Measurements from ENCODE around the gene BABAM2. TPM values are rescaled to one million over a fixed set of nuclear protein-coding genes. Genes with fewer than 3 reads are reported as not detected.

The BABAM2 gene
- total RNA-seq, 2 experiments from 2014 or later, result 65.4 to 69.5 TPM

- ATAC-seq (no peak), DNase-seq (no peak)
- peaks cover 28% of the 10 kb centered on the region for H3K36me3 Mint-ChIP-seq
- no peak overlapping the region for H3K27ac Mint-ChIP-seq
- CTCF ChIA-PET, result interaction anchor here (1.1 kb wide), 1 partner anchor 10 kb away, joined by 3 read pairs; no protein-coding TSS in a partner anchor
- H3K9me3 Mint-ChIP-seq (ENCODE audit: low read depth), result peaks cover 8% of the 10 kb centered on the region
- H3K27me3 Mint-ChIP-seq, result no peaks in the 10 kb centered on the region
- peaks cover 19% of the 10 kb centered on the region for H3K4me1 Mint-ChIP-seq
- no peak overlapping the region for H3K4me3 Mint-ChIP-seq
These were observed 291.3 kb downstream of the BABAM2 start for GRCh38 chr2:28181801-28182200.

GRCh38 chr2:28182348-28182747 lies 291.8 kb downstream of the BABAM2 start:
- peaks cover 7% of the 10 kb centered on the region for H3K9me3 Mint-ChIP-seq (ENCODE audit: low read depth)
- no peak overlapping the region for H3K27ac Mint-ChIP-seq
- CTCF ChIA-PET, result interaction anchor here (1.1 kb wide), 1 partner anchor 10 kb away, joined by 3 read pairs; no protein-coding TSS in a partner anchor
- DNase-seq (no peak), ATAC-seq (no peak)
- no peak overlapping the region for H3K4me3 Mint-ChIP-seq
- H3K4me1 Mint-ChIP-seq, result peaks cover 14% of the 10 kb centered on the region
- H3K27me3 Mint-ChIP-seq, result no peaks in the 10 kb centered on the region
- peaks cover 22% of the 10 kb centered on the region for H3K36me3 Mint-ChIP-seq

- Mint-ChIP-seq H3K9me3 (ENCODE audit: low read depth) (no peaks in the 10 kb centered on the region), H3K4me3 (no peak overlapping the region), H3K27ac (no peak overlapping the region), H3K27me3 (no peaks in the 10 kb centered on the region), H3K36me3 (peaks cover 16% of the 10 kb centered on the region), H3K4me1 (no peaks in the 10 kb centered on the region)
- CTCF ChIA-PET, result no interaction called here
- ATAC-seq, result no peak
- no peak for DNase-seq
These were observed 294.6 kb downstream of the BABAM2 start for GRCh38 chr2:28185153-28185552.

DNA sequence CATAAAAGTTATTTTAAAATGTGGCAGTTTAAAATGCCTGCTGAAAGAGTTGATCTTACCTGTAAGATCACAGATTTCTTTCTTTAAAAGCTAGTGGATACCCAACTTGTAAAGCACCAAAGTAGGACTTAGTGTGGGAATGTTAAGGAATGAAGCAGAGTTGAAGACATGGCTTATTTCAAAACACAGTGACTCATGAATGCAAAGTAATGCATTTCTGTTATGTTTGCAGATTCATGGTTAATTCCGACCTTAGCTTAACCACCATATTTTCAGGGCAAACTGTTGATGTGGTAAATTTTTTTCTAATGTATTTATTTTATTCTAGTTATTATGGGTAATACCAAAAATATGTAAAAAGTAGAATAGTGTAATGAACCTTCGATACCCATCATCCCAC lies 295.4 kb downstream of the BABAM2 start:
- H3K4me3 Mint-ChIP-seq, result no peak overlapping the region
- H3K27ac Mint-ChIP-seq, result no peak overlapping the region
- DNase-seq, result no peak
- no peaks in the 10 kb centered on the region for H3K4me1 Mint-ChIP-seq
- no peaks in the 10 kb centered on the region for H3K9me3 Mint-ChIP-seq (ENCODE audit: low read depth)
- H3K27me3 Mint-ChIP-seq, result no peaks in the 10 kb centered on the region
- CTCF ChIA-PET, result no interaction called here
- H3K36me3 Mint-ChIP-seq, result peaks cover 17% of the 10 kb centered on the region
- ATAC-seq, result no peak

GRCh38 chr2:28187186-28187585 lies 296.7 kb downstream of the BABAM2 start:
- H3K36me3 Mint-ChIP-seq, result peaks cover 18% of the 10 kb centered on the region
- no peak overlapping the region for H3K27ac Mint-ChIP-seq
- DNase-seq (no peak), ATAC-seq (no peak)
- H3K4me3 Mint-ChIP-seq, result no peak overlapping the region
- CTCF ChIA-PET, result no interaction called here
- no peaks in the 10 kb centered on the region for H3K4me1 Mint-ChIP-seq
- H3K9me3 Mint-ChIP-seq (ENCODE audit: low read depth), result no peaks in the 10 kb centered on the region
- H3K27me3 Mint-ChIP-seq, result no peaks in the 10 kb centered on the region

DNA sequence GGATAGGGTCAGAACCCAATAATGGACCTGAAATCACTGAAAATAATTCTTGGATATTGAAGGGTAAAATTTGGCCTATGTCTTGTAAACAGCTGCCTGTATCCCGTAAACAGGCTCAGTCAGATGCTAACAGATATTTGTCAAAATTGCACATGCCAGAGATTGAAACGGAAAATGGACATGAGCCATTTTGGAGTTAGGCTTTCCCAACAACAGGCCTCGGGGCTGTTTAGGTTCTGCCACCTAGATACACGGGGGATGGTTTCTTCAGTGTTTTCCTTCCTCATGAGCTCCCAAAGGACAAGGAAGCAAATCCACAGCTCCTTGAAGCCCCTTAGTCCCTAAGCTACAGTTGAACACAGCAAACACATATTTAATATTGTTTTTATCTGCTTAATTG lies 297.9 kb downstream of the BABAM2 start:
- Mint-ChIP-seq H3K27me3 (no peaks in the 10 kb centered on the region), H3K9me3 (ENCODE audit: low read depth) (no peaks in the 10 kb centered on the region), H3K4me3 (no peak overlapping the region), H3K27ac (no peak overlapping the region), H3K4me1 (no peaks in the 10 kb centered on the region), H3K36me3 (peaks cover 18% of the 10 kb centered on the region)
- DNase-seq, result no peak
- CTCF ChIA-PET, result no interaction called here
- ATAC-seq, result no peak

- peaks cover 21% of the 10 kb centered on the region for H3K36me3 Mint-ChIP-seq
- DNase-seq (no peak), ATAC-seq (no peak)
- no peaks in the 10 kb centered on the region for H3K27me3 Mint-ChIP-seq
- no peak overlapping the region for H3K4me3 Mint-ChIP-seq
- CTCF ChIA-PET, result interaction anchor here (0.6 kb wide), 1 partner anchor 273 kb away, joined by 4 read pairs; no protein-coding TSS in a partner anchor
- H3K27ac Mint-ChIP-seq, result peak overlapping the region; percentile 66
- peaks cover 16% of the 10 kb centered on the region for H3K4me1 Mint-ChIP-seq
- no peaks in the 10 kb centered on the region for H3K9me3 Mint-ChIP-seq (ENCODE audit: low read depth)
These were observed 303.3 kb downstream of the BABAM2 start for GRCh38 chr2:28193630-28194403.

DNA sequence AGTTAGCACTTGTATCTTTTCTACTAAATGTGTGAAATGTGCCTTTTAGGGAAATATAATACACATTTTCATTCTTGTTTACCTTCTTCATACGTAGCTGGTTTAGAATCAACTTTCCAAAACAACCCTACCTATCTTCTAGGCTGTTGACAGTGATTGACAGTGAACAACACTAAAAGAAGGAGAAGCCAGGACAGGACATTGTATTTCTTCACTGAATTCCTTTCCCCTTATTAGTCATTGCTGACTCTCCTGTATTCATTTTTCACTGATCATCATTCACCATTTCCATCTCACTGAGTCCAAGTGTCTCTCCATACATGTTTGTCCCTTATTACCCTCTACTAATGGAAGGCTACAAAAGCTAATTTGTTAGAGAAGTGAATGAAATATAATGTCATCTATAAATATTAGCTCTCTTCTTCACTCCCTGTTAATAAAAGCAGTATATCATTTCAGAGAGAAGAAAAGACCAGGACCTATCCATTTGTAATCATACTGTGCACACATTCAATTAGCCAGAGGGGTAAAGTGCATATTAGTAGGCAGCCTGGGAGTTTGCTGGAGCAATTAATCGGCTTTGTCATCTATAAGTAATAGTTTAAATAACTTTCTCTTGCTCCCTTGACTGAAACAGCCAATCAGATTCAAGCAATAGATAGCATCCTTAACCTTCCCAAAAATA lies 309.6 kb downstream of the BABAM2 start:
- peaks cover 14% of the 10 kb centered on the region for H3K36me3 Mint-ChIP-seq
- peaks cover 8% of the 10 kb centered on the region for H3K4me1 Mint-ChIP-seq
- no peak overlapping the region for H3K4me3 Mint-ChIP-seq
- DNase-seq, result no peak
- no peaks in the 10 kb centered on the region for H3K27me3 Mint-ChIP-seq
- H3K9me3 Mint-ChIP-seq (ENCODE audit: low read depth), result no peaks in the 10 kb centered on the region
- ATAC-seq, result no peak
- CTCF ChIA-PET, result no interaction called here
- no peak overlapping the region for H3K27ac Mint-ChIP-seq

DNA sequence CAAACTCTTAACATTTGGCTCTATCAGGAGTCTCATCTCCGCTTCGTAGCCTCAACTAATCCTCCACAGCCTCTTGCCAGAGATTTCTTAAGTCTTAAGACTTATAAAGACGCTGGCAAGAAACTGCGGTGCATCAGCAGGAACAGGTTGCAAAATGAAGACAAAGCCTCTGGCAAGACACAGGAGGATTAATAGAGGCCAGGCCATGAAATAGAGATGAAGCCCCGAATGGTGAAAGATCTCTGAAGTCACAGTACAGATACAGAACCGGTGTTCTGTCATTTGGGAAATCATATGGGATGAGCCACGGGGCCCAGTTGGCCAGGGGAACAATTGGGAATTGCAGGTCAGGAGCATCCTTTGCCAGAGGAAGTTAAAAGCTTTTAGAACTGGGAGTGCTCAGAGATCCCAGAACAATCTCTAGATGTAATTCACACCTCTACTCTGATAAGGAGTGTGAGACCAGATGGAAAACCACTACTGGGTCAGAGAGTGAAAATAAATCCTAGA lies 311.2 kb downstream of the BABAM2 start:
- Mint-ChIP-seq H3K27me3 (no peaks in the 10 kb centered on the region), H3K4me3 (no peak overlapping the region), H3K9me3 (ENCODE audit: low read depth) (no peaks in the 10 kb centered on the region), H3K36me3 (peaks cover 13% of the 10 kb centered on the region), H3K27ac (no peak overlapping the region), H3K4me1 (peaks cover 8% of the 10 kb centered on the region)
- CTCF ChIA-PET, result no interaction called here
- ATAC-seq (no peak), DNase-seq (no peak)

DNA sequence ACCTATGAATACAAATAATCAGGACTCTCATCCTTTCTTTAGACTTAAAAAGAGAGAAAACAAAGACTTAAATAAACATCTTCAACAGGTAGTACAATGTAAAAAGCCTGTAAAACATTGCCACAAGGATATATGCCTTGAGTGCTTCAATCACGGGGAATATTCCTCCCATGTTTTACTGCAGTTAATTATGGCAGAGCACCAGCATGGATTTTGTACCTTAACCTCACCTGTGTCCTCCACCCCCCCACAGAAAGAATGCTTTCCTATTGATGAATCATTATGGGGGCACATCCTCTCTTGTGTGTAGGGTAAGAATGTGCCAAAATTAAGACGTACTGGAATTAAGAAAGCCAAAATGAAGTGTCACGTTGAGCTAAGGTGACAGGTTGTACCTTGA lies 312.2 kb downstream of the BABAM2 start:
- Mint-ChIP-seq H3K27ac (no peak overlapping the region), H3K27me3 (no peaks in the 10 kb centered on the region), H3K36me3 (peaks cover 9% of the 10 kb centered on the region), H3K4me3 (no peak overlapping the region), H3K9me3 (ENCODE audit: low read depth) (no peaks in the 10 kb centered on the region), H3K4me1 (peaks cover 2% of the 10 kb centered on the region)
- DNase-seq (no peak), ATAC-seq (no peak)
- CTCF ChIA-PET, result no interaction called here

- no peak for DNase-seq
These were observed 316.2 kb downstream of the BABAM2 start for GRCh38 chr2:28206762-28207161.

GRCh38 chr2:28209261-28209691 lies 318.7 kb downstream of the BABAM2 start:
- Mint-ChIP-seq H3K4me1 (no peaks in the 10 kb centered on the region), H3K4me3 (no peak overlapping the region), H3K9me3 (ENCODE audit: low read depth) (no peaks in the 10 kb centered on the region), H3K27ac (no peak overlapping the region), H3K36me3 (peaks cover 5% of the 10 kb centered on the region), H3K27me3 (no peaks in the 10 kb centered on the region)
- CTCF ChIA-PET, result no interaction called here
- no peak for ATAC-seq
- DNase-seq, result no peak

More at GRCh38 chr2:28206762-28207161, 316.2 kb downstream of the BABAM2 start:
- H3K4me3 Mint-ChIP-seq, result no peak overlapping the region
- no peaks in the 10 kb centered on the region for H3K27me3 Mint-ChIP-seq
- H3K36me3 Mint-ChIP-seq, result peaks cover 5% of the 10 kb centered on the region
- no peaks in the 10 kb centered on the region for H3K9me3 Mint-ChIP-seq (ENCODE audit: low read depth)
- no peak overlapping the region for H3K27ac Mint-ChIP-seq
- H3K4me1 Mint-ChIP-seq, result no peaks in the 10 kb centered on the region
- ATAC-seq, result no peak
- CTCF ChIA-PET, result no interaction called here

DNA sequence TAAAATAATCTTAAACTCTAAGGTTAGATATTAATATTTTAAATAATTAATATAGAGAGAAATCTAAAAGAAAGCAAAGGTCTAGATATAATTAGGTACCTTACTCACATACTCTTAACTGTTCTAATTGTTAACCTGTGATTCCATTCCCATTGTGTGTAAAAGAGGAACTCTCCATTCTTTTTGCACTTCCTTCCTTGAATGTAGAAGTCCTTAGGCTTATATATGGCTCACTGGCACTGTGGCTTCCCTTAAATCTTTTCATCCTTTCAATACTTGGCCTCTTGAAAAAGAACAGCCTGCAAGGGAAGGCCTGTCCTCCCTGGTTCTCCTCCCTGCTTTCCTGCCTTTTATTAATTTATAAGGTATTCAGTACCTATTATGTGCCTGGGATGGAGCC lies 319.3 kb downstream of the BABAM2 start:
- Mint-ChIP-seq H3K4me1 (no peaks in the 10 kb centered on the region), H3K27ac (no peak overlapping the region), H3K36me3 (peaks cover 5% of the 10 kb centered on the region), H3K4me3 (no peak overlapping the region), H3K27me3 (no peaks in the 10 kb centered on the region), H3K9me3 (ENCODE audit: low read depth) (no peaks in the 10 kb centered on the region)
- ATAC-seq (no peak), DNase-seq (no peak)
- CTCF ChIA-PET, result no interaction called here

GRCh38 chr2:28210535-28210934 lies 320.0 kb downstream of the BABAM2 start:
- CTCF ChIA-PET, result no interaction called here
- H3K36me3 Mint-ChIP-seq, result peaks cover 4% of the 10 kb centered on the region
- no peak overlapping the region for H3K27ac Mint-ChIP-seq
- H3K27me3 Mint-ChIP-seq, result no peaks in the 10 kb centered on the region
- H3K4me1 Mint-ChIP-seq, result no peaks in the 10 kb centered on the region
- no peak overlapping the region for H3K4me3 Mint-ChIP-seq
- no peaks in the 10 kb centered on the region for H3K9me3 Mint-ChIP-seq (ENCODE audit: low read depth)
- DNase-seq (no peak), ATAC-seq (no peak)

Measured in activated CD8-positive, alpha-beta memory T cell treated with anti-CD3 and anti-CD28 coated beads, Interleukin-2, amount 10 ng/mL, durations not matched to agents 7 days and 5 days (primary cell).